DND-41 (cell line): ENCODE data around the gene CHIT1.

Source experiments
- ATAC-seq: fragments of 200-7000 bp; cut with Tn5 transposase; 3 replicates; pipeline ENCODE4 v1.9.1; 2021; ENCODE audit warnings: low read depth; ENCODE audit not compliant: insufficient read depth
- DNase-seq: peaks from one replicate; pipeline ENCODE4 v3.0.0-alpha.2; 2020
- H2AFZ ChIP-seq: 2 replicates; pipeline ENCODE4 v1.6.0; 2012; ENCODE audit warnings: low read depth, low read length
- H3K27ac ChIP-seq: 2 replicates; pipeline ENCODE4 v1.5.1; 2012; ENCODE audit warnings: low read length, inconsistent platforms
- H3K27me3 ChIP-seq: fragments of 200-600 bp; sonication (generic); 2 replicates; pipeline ENCODE4 v1.6.0; 2012; ENCODE audit warnings: low read length, mild to moderate bottlenecking, inconsistent platforms; ENCODE audit not compliant: insufficient read depth, poor library complexity
- H3K36me3 ChIP-seq: 2 replicates; pipeline ENCODE4 v1.5.1; 2012; ENCODE audit warnings: low read length, inconsistent platforms; ENCODE audit not compliant: insufficient read depth
- H3K4me1 ChIP-seq: 2 replicates; pipeline ENCODE4 v1.5.1; 2012; ENCODE audit warnings: mild to moderate bottlenecking, low read length; ENCODE audit not compliant: insufficient read depth
- H3K4me2 ChIP-seq: 2 replicates; pipeline ENCODE4 v1.6.0; 2012; ENCODE audit warnings: mild to moderate bottlenecking, moderate library complexity, low read length, inconsistent platforms; ENCODE audit not compliant: insufficient read depth
- H3K4me3 ChIP-seq, 2 experiments: fragments of 200-600 bp in 1 of 2; shearing (Covaris generic) in 1 of 2; 2 replicates each; pipeline ENCODE4 v1.5.1; 2012 to 2016; ENCODE audit warnings: inconsistent platforms in 2 of 2, low read length in 2 of 2, mild to moderate bottlenecking in 2 of 2, low read depth in 1 of 2, moderate library complexity in 1 of 2
- H3K79me2 ChIP-seq: 2 replicates; pipeline ENCODE4 v1.6.0; 2012; ENCODE audit warnings: low read length, inconsistent platforms; ENCODE audit not compliant: insufficient read depth
- H3K9ac ChIP-seq: 2 replicates; pipeline ENCODE4 v1.6.0; 2012; ENCODE audit warnings: low read depth, mild to moderate bottlenecking, inconsistent platforms, low read length, moderate library complexity
- H3K9me3 ChIP-seq: 2 replicates; pipeline ENCODE4 v1.5.1; 2012; ENCODE audit warnings: low read length, moderate library complexity, mild to moderate bottlenecking, inconsistent platforms; ENCODE audit not compliant: insufficient read depth, severe bottlenecking
- H4K20me1 ChIP-seq: 2 replicates; pipeline ENCODE4 v1.6.0; 2012; ENCODE audit warnings: low read length; ENCODE audit not compliant: insufficient read depth
- EZH2 ChIP-seq: IDR thresholded peaks from 3 replicates; pipeline ENCODE4 v1.6.1; 2012; ENCODE audit warnings: borderline replicate concordance, low read depth, mild to moderate bottlenecking, moderate library complexity, low read length, inconsistent platforms; ENCODE audit not compliant: severe bottlenecking
- TF ChIP-seq, protein P1 (sequence below): IDR thresholded peaks from 2 replicates; pipeline ENCODE4 v1.5.1; 2012; ENCODE audit warnings: borderline replicate concordance, low read length, moderate library complexity, mild to moderate bottlenecking; ENCODE audit not compliant: poor library complexity, severe bottlenecking; ENCODE audit errors: extremely low read depth

The CHIT1 gene

GRCh38 chr1:203272633-203273205 is 43.2 kb upstream of the CHIT1 start:
- TF ChIP-seq EZH2 = no peak
- TF ChIP-seq, protein P1, sequence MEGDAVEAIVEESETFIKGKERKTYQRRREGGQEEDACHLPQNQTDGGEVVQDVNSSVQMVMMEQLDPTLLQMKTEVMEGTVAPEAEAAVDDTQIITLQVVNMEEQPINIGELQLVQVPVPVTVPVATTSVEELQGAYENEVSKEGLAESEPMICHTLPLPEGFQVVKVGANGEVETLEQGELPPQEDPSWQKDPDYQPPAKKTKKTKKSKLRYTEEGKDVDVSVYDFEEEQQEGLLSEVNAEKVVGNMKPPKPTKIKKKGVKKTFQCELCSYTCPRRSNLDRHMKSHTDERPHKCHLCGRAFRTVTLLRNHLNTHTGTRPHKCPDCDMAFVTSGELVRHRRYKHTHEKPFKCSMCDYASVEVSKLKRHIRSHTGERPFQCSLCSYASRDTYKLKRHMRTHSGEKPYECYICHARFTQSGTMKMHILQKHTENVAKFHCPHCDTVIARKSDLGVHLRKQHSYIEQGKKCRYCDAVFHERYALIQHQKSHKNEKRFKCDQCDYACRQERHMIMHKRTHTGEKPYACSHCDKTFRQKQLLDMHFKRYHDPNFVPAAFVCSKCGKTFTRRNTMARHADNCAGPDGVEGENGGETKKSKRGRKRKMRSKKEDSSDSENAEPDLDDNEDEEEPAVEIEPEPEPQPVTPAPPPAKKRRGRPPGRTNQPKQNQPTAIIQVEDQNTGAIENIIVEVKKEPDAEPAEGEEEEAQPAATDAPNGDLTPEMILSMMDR = no peak
- Histone ChIP-seq H3K4me2 (peak overlapping the region; percentile 35; the same call in 1 of the 2 replicates), H3K4me1 (peaks cover 48% of the 10 kb centered on the region), H3K9me3 (no peaks in the 10 kb centered on the region), H3K4me3 (no peak overlapping the region), H3K36me3 (no peaks in the 10 kb centered on the region), H3K79me2 (no peaks in the 10 kb centered on the region), H2AFZ (no peak overlapping the region), H4K20me1 (no peaks in the 10 kb centered on the region), H3K9ac (no peak overlapping the region), H3K27me3 (no peaks in the 10 kb centered on the region), H3K27ac (no peak overlapping the region)
- DNase-seq (no peak), ATAC-seq (no peak)

DNA sequence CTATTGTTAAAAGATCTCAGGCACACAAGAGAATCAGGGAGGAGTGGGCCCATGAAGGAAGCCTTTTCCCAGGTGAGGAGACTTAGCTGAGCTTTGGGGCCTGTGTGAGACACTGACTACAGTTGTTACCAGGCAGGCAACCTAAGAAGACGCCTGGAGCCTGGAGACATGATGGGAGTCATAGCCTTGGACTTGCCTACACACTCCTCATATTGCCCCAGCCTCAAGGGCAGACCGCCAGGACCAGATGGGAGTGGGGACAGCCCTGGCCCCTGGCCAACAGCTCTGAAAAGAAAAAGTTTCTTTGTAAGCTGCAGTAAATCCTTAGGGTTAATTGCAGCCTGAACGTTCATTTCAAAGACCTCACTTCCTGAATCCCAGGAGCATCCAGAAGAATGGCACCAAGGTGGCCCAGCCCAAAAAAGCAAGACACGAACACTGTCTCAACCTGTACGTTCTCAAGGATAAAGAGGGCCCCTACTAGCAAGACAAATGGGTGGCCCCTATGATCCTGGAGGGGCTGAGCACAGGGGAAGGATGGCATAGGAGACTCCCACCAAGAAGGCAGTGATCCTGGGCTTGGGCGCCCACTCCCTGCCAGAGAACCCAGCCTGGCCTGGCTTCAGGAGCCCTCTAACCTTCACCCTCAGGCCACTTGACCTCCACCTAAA is 42.6 kb upstream of the CHIT1 start:
- Histone ChIP-seq H2AFZ (no peak overlapping the region), H3K9ac (no peak overlapping the region), H3K4me1 (peaks cover 48% of the 10 kb centered on the region)

GRCh38 chr1:203271018-203271743 is 41.7 kb upstream of the CHIT1 start:
- Histone ChIP-seq H3K27me3 (no peaks in the 10 kb centered on the region), H3K4me2 (no peak overlapping the region), H3K9me3 (no peaks in the 10 kb centered on the region), H3K4me3 (no peak overlapping the region), H4K20me1 (no peaks in the 10 kb centered on the region), H2AFZ (no peak overlapping the region; the same call in 1 of the 2 replicates), H3K79me2 (no peaks in the 10 kb centered on the region), H3K9ac (no peak overlapping the region), H3K27ac (no peak overlapping the region), H3K4me1 (peaks cover 41% of the 10 kb centered on the region), H3K36me3 (no peaks in the 10 kb centered on the region)
- ATAC-seq = peak; percentile 53
- peak; percentile 68 for DNase-seq
- TF ChIP-seq EZH2 = no peak
- TF ChIP-seq, protein P1 = no peak

More for the DNA sequence above, 42.6 kb upstream of the CHIT1 start:
- no peaks in the 10 kb centered on the region for H3K36me3 ChIP-seq
- H4K20me1 ChIP-seq = no peaks in the 10 kb centered on the region
- H3K79me2 ChIP-seq = no peaks in the 10 kb centered on the region
- TF ChIP-seq, protein P1 = no peak
- TF ChIP-seq EZH2 = no peak
- H3K27me3 ChIP-seq = no peaks in the 10 kb centered on the region
- H3K4me3 ChIP-seq = no peak overlapping the region
- ATAC-seq (no peak), DNase-seq (no peak)
- no peak overlapping the region for H3K4me2 ChIP-seq
- H3K27ac ChIP-seq = no peak overlapping the region
- H3K9me3 ChIP-seq = no peaks in the 10 kb centered on the region
